Measurements from ENCODE around the gene ALX3. TPM values are rescaled to one million over a fixed set of nuclear protein-coding genes. Genes with fewer than 3 reads are reported as not detected.
"Not testable (repeated sequence)": the region's sequence is repeated elsewhere in the genome, so short reads cannot be mapped to it uniquely, and the experiment has no call there.

ALX3 gene
- total RNA-seq, 4 donors from 2014 or later: not detected

- H3K9me3 ChIP-seq: no peaks in the 10 kb centered on the region
- no peak for ATAC-seq
- no peaks in the 10 kb centered on the region for H3K36me3 ChIP-seq
- H3K4me3 ChIP-seq: no peak overlapping the region
- 86% methylated on average over 2 of the region's 5 CpGs; no CpG with 5 or more reads in 1 of the 2 donors for WGBS, 2 donors (ENCODE audit: low coverage in 1 of 2)
- peaks cover 26% of the 10 kb centered on the region for H3K27me3 ChIP-seq
- no peak overlapping the region for H3K27ac ChIP-seq
- peaks cover 0 to 26% (median 6%) of the 10 kb centered on the region in 3 donors for H3K4me1 ChIP-seq
- TF ChIP-seq POLR2A (IDR thresholded peaks at IDR 0.05) (no peak), EP300 (IDR thresholded peaks at IDR 0.05) (no peak), POLR2AphosphoS5 (IDR thresholded peaks at IDR 0.05) (no peak), CTCF (IDR thresholded peaks at IDR 0.05) (no peak)
These were observed 12.0 kb upstream of the ALX3 start for GRCh38 chr1:110082477-110082876.

GRCh38 chr1:110081061-110081460 is 10.6 kb upstream of the ALX3 start:
- H3K4me1 ChIP-seq: peaks cover 0 to 26% (median 6%) of the 10 kb centered on the region in 3 donors
- TF ChIP-seq EP300 (IDR thresholded peaks at IDR 0.05): no peak
- no peak for TF ChIP-seq POLR2A (IDR thresholded peaks at IDR 0.05)
- no peak for TF ChIP-seq CTCF (IDR thresholded peaks at IDR 0.05)
- TF ChIP-seq POLR2AphosphoS5 (IDR thresholded peaks at IDR 0.05): no peak
- peaks cover 32% of the 10 kb centered on the region for H3K27me3 ChIP-seq
- H3K36me3 ChIP-seq: no peaks in the 10 kb centered on the region
- H3K4me3 ChIP-seq: no peak overlapping the region
- no peaks in the 10 kb centered on the region for H3K9me3 ChIP-seq
- WGBS, 2 donors (ENCODE audit: low coverage in 1 of 2): 90% methylated on average over 4 of the region's 5 CpGs; no CpG with 5 or more reads in 1 of the 2 donors
- ATAC-seq: no peak
- no peak overlapping the region for H3K27ac ChIP-seq

- 100% methylated on average over 2 of the region's 2 CpGs; no CpG with 5 or more reads in 1 of the 2 donors for WGBS, 2 donors (ENCODE audit: low coverage in 1 of 2)
- not testable (repeated sequence) for H3K4me3 ChIP-seq, H3K36me3 ChIP-seq, ATAC-seq, H3K9me3 ChIP-seq, H3K27ac ChIP-seq
- peaks cover 0 to 23% (median 6%) of the 10 kb centered on the region in 3 donors for H3K4me1 ChIP-seq
- peaks cover 43% of the 10 kb centered on the region for H3K27me3 ChIP-seq
These were observed 9.5 kb upstream of the ALX3 start for GRCh38 chr1:110079995-110080394.

GRCh38 chr1:110076789-110077500 is 6.5 kb upstream of the ALX3 start:
- no peak for ATAC-seq
- no peaks in the 10 kb centered on the region for H3K36me3 ChIP-seq
- no peak overlapping the region for H3K4me3 ChIP-seq
- H3K4me1 ChIP-seq: no peaks in the 10 kb centered on the region
- 85 to 94% methylated on average over 2 of the region's 3 CpGs for WGBS, 2 donors (ENCODE audit: low coverage in 1 of 2)
- TF ChIP-seq POLR2AphosphoS5 (IDR thresholded peaks at IDR 0.05) (no peak), CTCF (IDR thresholded peaks at IDR 0.05) (no peak), POLR2A (IDR thresholded peaks at IDR 0.05) (no peak)
- no peak overlapping the region for H3K27ac ChIP-seq
- H3K27me3 ChIP-seq: peaks cover 44% of the 10 kb centered on the region
- no peaks in the 10 kb centered on the region for H3K9me3 ChIP-seq

GRCh38 chr1:110074166-110074565 is 3.7 kb upstream of the ALX3 start:
- H3K4me1 ChIP-seq: peaks cover 0 to 19% (median 11%) of the 10 kb centered on the region in 3 donors
- H3K36me3 ChIP-seq: no peaks in the 10 kb centered on the region
- TF ChIP-seq POLR2AphosphoS5 (IDR thresholded peaks at IDR 0.05): no peak
- no peak for TF ChIP-seq EP300 (IDR thresholded peaks at IDR 0.05)
- no peak for TF ChIP-seq POLR2A (IDR thresholded peaks at IDR 0.05)
- no peak for TF ChIP-seq CTCF (IDR thresholded peaks at IDR 0.05)
- WGBS, 2 donors (ENCODE audit: low coverage in 1 of 2): 69 to 76% methylated on average over 4 of the region's 4 CpGs
- no peak for ATAC-seq
- H3K27ac ChIP-seq: no peak overlapping the region
- no peaks in the 10 kb centered on the region for H3K9me3 ChIP-seq
- H3K27me3 ChIP-seq: peaks cover 72% of the 10 kb centered on the region
- no peak overlapping the region for H3K4me3 ChIP-seq
